Memory B cell (primary cell): ENCODE data around the gene MAGI1.

Experiments used
- ATAC-seq: fragments of 150-1000 bp; cut with Tn5 transposase; 2 replicates; pipeline ENCODE4 v1.10.0; 2021; ENCODE audit warnings: low read depth, mild to moderate bottlenecking, moderate library complexity
- DNase-seq, 2 donors: peaks; one replicate each; pipeline ENCODE4 v3.0.0; 2022; ENCODE audit warnings: low spot score in 2 of 2
- H3K27ac Mint-ChIP-seq: one replicate; pipeline ENCODE4 v1.8.0; 2022; ENCODE audit warnings: mild to moderate bottlenecking, moderate library complexity, mixed read lengths
- H3K27me3 Mint-ChIP-seq: one replicate; pipeline ENCODE4 v1.8.0; 2022; ENCODE audit warnings: mixed read lengths
- H3K36me3 Mint-ChIP-seq: one replicate; pipeline ENCODE4 v1.8.0; 2022; ENCODE audit warnings: mild to moderate bottlenecking, mixed read lengths
- H3K4me1 Mint-ChIP-seq: one replicate; pipeline ENCODE4 v1.8.0; 2022; ENCODE audit warnings: mixed read lengths
- H3K4me3 Mint-ChIP-seq: one replicate; pipeline ENCODE4 v1.8.0; 2022; ENCODE audit warnings: mild to moderate bottlenecking, moderate library complexity, mixed read lengths
- H3K9me3 Mint-ChIP-seq: one replicate; pipeline ENCODE4 v1.8.0; 2022; ENCODE audit warnings: mixed read lengths

Gene MAGI1

GRCh38 chr3:65664931-65665330 lies 373.8 kb downstream of the MAGI1 start:
- no peak overlapping the region for H3K4me3 Mint-ChIP-seq
- H3K27ac Mint-ChIP-seq, result no peak overlapping the region
- DNase-seq (no peak), ATAC-seq (no peak)
- H3K36me3 Mint-ChIP-seq, result no peaks in the 10 kb centered on the region
- H3K4me1 Mint-ChIP-seq, result no peaks in the 10 kb centered on the region
- no peaks in the 10 kb centered on the region for H3K27me3 Mint-ChIP-seq
- peaks cover 4% of the 10 kb centered on the region for H3K9me3 Mint-ChIP-seq

- H3K9me3 Mint-ChIP-seq, result peaks cover 4% of the 10 kb centered on the region
- no peak overlapping the region for H3K4me3 Mint-ChIP-seq
- no peaks in the 10 kb centered on the region for H3K4me1 Mint-ChIP-seq
- ATAC-seq (no peak), DNase-seq (no peak)
- H3K36me3 Mint-ChIP-seq, result no peaks in the 10 kb centered on the region
- H3K27me3 Mint-ChIP-seq, result no peaks in the 10 kb centered on the region
- no peak overlapping the region for H3K27ac Mint-ChIP-seq
These were observed 374.3 kb downstream of the MAGI1 start for GRCh38 chr3:65664446-65664845.

GRCh38 chr3:65662095-65662494 lies 376.6 kb downstream of the MAGI1 start:
- peaks cover 6% of the 10 kb centered on the region for H3K9me3 Mint-ChIP-seq
- no peak overlapping the region for H3K4me3 Mint-ChIP-seq

DNA sequence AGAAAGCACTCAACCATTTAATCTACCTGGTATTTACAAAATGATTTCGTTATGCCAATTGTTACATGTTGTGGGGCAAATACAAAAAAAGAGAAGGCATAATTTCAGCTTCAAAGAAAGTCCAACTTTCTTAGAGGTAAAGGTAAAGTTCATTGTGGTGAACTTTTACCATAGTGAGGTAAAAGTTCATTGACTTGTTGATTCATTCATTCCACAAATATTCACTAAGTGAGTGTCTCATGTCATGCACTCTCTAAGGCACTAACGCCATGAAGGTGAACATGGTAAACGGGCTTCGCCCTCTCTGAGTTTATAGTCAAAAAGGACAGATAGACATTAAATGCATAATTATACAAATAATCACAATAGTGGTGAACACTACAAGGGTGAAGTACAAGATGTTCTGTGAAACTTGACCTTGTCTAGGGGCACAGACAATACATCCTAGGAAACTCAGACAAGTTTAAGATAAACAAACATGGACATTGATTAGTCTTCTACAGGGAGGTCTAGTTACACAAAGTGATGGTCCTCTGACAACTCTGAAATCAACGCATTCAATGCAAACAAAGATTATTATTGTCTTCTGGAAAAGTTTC lies 378.6 kb downstream of the MAGI1 start:
- ATAC-seq (no peak), DNase-seq (no peak)
- H3K4me3 Mint-ChIP-seq, result no peak overlapping the region
- no peak overlapping the region for H3K27ac Mint-ChIP-seq
- peaks cover 6% of the 10 kb centered on the region for H3K9me3 Mint-ChIP-seq
- no peaks in the 10 kb centered on the region for H3K27me3 Mint-ChIP-seq
- no peaks in the 10 kb centered on the region for H3K36me3 Mint-ChIP-seq
- H3K4me1 Mint-ChIP-seq, result no peaks in the 10 kb centered on the region

More at GRCh38 chr3:65662095-65662494, 376.6 kb downstream of the MAGI1 start:
- H3K27ac Mint-ChIP-seq, result no peak overlapping the region
- no peak for ATAC-seq
- H3K36me3 Mint-ChIP-seq, result no peaks in the 10 kb centered on the region
- H3K27me3 Mint-ChIP-seq, result no peaks in the 10 kb centered on the region
- no peaks in the 10 kb centered on the region for H3K4me1 Mint-ChIP-seq
- no peak for DNase-seq

GRCh38 chr3:65659396-65659795 lies 379.3 kb downstream of the MAGI1 start:
- no peak for ATAC-seq
- Mint-ChIP-seq H3K4me3 (no peak overlapping the region), H3K27me3 (no peaks in the 10 kb centered on the region), H3K36me3 (no peaks in the 10 kb centered on the region), H3K9me3 (peaks cover 6% of the 10 kb centered on the region), H3K27ac (no peak overlapping the region), H3K4me1 (no peaks in the 10 kb centered on the region)
- no peak for DNase-seq

DNA sequence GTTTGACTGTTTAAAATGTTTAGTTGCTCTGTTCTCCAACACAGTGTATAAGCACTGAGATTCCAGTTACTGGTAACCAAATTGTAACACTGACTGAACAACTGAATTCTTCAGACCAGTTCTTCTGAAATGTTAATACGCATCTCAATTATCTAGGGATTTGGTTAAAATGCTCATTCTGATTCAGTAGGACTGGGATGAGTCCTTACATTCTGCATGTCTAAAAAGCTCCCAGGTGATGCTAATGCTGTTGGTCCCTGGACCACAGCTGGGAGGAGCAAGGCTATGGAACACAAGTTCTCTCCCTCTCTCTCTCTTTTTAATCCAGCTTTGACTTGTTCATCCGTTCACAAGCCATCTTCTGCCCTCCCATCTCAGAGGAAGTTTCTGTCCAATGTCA lies 380.3 kb downstream of the MAGI1 start:
- Mint-ChIP-seq H3K27ac (no peak overlapping the region), H3K36me3 (no peaks in the 10 kb centered on the region), H3K9me3 (peaks cover 6% of the 10 kb centered on the region), H3K4me1 (no peaks in the 10 kb centered on the region), H3K4me3 (no peak overlapping the region), H3K27me3 (no peaks in the 10 kb centered on the region)
- no peak for ATAC-seq
- no peak for DNase-seq

GRCh38 chr3:65655061-65655460 lies 383.7 kb downstream of the MAGI1 start:
- ATAC-seq (no peak), DNase-seq (no peak)
- H3K4me3 Mint-ChIP-seq, result no peak overlapping the region
- H3K9me3 Mint-ChIP-seq, result peaks cover 6% of the 10 kb centered on the region
- H3K27me3 Mint-ChIP-seq, result no peaks in the 10 kb centered on the region
- no peak overlapping the region for H3K27ac Mint-ChIP-seq
- H3K4me1 Mint-ChIP-seq, result no peaks in the 10 kb centered on the region
- no peaks in the 10 kb centered on the region for H3K36me3 Mint-ChIP-seq

DNA sequence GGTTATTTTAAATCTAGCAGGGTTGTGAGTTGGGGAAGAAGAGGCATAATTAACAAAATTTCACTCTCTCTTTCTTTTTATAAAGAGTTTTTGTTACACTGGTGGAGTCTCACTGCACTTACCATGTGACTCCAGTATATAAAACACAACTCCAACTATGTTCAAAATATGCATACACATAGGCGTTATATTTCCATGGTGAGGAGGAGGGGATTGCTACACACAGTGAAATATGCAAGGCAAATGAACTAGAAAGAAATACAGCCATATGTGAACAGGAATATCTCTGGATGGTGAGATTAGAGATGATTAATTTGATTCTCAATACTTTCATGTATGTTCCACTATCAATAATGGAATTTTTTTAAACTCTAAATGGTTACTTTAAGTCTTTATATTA lies 385.0 kb downstream of the MAGI1 start:
- ATAC-seq (no peak), DNase-seq (no peak)
- H3K4me3 Mint-ChIP-seq, result no peak overlapping the region
- H3K27me3 Mint-ChIP-seq, result no peaks in the 10 kb centered on the region
- H3K36me3 Mint-ChIP-seq, result no peaks in the 10 kb centered on the region
- H3K9me3 Mint-ChIP-seq, result peaks cover 6% of the 10 kb centered on the region
- no peaks in the 10 kb centered on the region for H3K4me1 Mint-ChIP-seq
- H3K27ac Mint-ChIP-seq, result no peak overlapping the region

GRCh38 chr3:65650247-65650646 lies 388.5 kb downstream of the MAGI1 start:
- Mint-ChIP-seq H3K36me3 (no peaks in the 10 kb centered on the region), H3K27me3 (no peaks in the 10 kb centered on the region), H3K4me3 (no peak overlapping the region), H3K9me3 (peaks cover 8% of the 10 kb centered on the region), H3K27ac (no peak overlapping the region), H3K4me1 (no peaks in the 10 kb centered on the region)
- DNase-seq, result no peak
- no peak for ATAC-seq

DNA sequence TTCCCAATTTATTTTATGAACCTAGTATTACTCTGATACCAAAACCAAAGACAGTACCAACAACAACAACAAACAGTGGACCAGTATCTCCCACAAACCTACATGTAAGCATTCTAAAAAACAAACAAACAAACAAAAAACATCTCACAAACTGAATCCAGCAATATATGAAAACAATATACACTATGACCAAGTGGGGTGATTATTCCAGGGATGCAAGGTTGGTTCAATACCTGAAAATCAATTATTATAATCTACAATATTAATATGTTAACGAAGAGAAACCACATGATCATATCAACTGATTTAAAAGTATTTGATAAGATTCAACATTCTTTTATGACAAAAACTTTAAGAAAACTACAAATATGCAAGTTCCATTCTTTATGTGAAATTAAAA lies 391.3 kb downstream of the MAGI1 start:
- no peak overlapping the region for H3K27ac Mint-ChIP-seq
- H3K9me3 Mint-ChIP-seq, result peaks cover 12% of the 10 kb centered on the region
- no peak overlapping the region for H3K4me3 Mint-ChIP-seq
- no peaks in the 10 kb centered on the region for H3K27me3 Mint-ChIP-seq
- no peaks in the 10 kb centered on the region for H3K4me1 Mint-ChIP-seq
- no peak for DNase-seq
- no peaks in the 10 kb centered on the region for H3K36me3 Mint-ChIP-seq
- no peak for ATAC-seq

GRCh38 chr3:65642883-65643282 lies 395.8 kb downstream of the MAGI1 start:
- Mint-ChIP-seq H3K9me3 (peaks cover 12% of the 10 kb centered on the region), H3K4me1 (no peaks in the 10 kb centered on the region), H3K4me3 (no peak overlapping the region), H3K27me3 (no peaks in the 10 kb centered on the region), H3K27ac (no peak overlapping the region), H3K36me3 (no peaks in the 10 kb centered on the region)
- no peak for DNase-seq
- no peak for ATAC-seq

DNA sequence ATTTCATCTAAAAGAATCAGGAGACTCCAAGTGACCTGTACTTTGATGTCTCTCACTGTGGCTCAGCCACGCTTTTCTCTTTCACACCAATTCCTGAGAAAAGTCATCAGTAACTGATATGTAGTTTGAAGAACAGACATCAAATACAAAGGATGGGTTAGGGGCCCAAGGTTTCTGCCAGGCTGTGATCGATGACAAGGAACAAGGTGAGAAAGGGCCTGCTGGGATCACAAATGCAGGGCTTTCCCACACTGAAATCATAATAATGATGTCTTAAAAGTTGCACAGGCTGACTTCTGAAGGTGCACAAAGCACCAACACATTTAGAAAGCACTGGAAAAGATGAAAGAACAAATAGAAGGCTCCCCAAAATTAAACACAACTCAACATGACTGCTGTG lies 396.9 kb downstream of the MAGI1 start:
- Mint-ChIP-seq H3K27ac (no peak overlapping the region), H3K9me3 (peaks cover 10% of the 10 kb centered on the region), H3K4me1 (no peaks in the 10 kb centered on the region), H3K27me3 (no peaks in the 10 kb centered on the region), H3K4me3 (no peak overlapping the region), H3K36me3 (no peaks in the 10 kb centered on the region)
- DNase-seq, result no peak
- ATAC-seq, result no peak

DNA sequence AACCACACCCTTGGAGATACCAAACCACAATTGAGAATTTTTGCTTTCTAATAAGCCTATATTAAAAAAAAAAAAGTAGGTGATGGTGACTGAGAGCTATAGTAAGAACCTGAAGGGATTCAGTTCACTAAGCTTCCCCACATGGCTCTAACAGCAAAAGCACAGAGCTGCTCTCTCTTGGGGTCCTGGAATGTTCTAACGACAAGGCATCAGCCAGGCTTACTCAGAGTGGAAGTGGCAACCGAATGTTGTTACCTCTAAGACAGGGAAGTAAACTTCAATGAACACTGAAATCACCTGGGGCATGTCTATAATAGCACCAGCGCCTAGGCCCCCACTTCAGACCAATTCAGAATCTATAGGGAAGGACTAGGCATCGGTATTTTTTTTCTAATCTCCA lies 397.7 kb downstream of the MAGI1 start:
- Mint-ChIP-seq H3K27me3 (no peaks in the 10 kb centered on the region), H3K4me3 (no peak overlapping the region), H3K27ac (no peak overlapping the region), H3K9me3 (peaks cover 7% of the 10 kb centered on the region), H3K36me3 (no peaks in the 10 kb centered on the region), H3K4me1 (no peaks in the 10 kb centered on the region)
- no peak for ATAC-seq
- no peak for DNase-seq

- Mint-ChIP-seq H3K36me3 (no peaks in the 10 kb centered on the region), H3K4me3 (no peak overlapping the region), H3K27me3 (no peaks in the 10 kb centered on the region), H3K4me1 (no peaks in the 10 kb centered on the region), H3K27ac (no peak overlapping the region), H3K9me3 (peaks cover 7% of the 10 kb centered on the region)
- ATAC-seq, result no peak
- DNase-seq, result no peak
These were observed 399.3 kb downstream of the MAGI1 start for GRCh38 chr3:65639444-65639843.

GRCh38 chr3:65638301-65638700 lies 400.4 kb downstream of the MAGI1 start:
- Mint-ChIP-seq H3K27me3 (no peaks in the 10 kb centered on the region), H3K36me3 (no peaks in the 10 kb centered on the region)

More at GRCh38 chr3:65638301-65638700, 400.4 kb downstream of the MAGI1 start:
- DNase-seq (no peak), ATAC-seq (no peak)
- no peaks in the 10 kb centered on the region for H3K9me3 Mint-ChIP-seq
- H3K27ac Mint-ChIP-seq, result no peak overlapping the region
- H3K4me3 Mint-ChIP-seq, result no peak overlapping the region
- no peaks in the 10 kb centered on the region for H3K4me1 Mint-ChIP-seq
